Vagina (tissue), 2 donors: ENCODE measurements around the gene ARHGEF16.

Source experiments
- POLR2A ChIP-seq, 2 donors: fragments of 450-650 bp; IDR thresholded peaks; one replicate each; pipeline ENCODE4 v1.6.1; 2017; ENCODE audit warnings: antibody characterized with exemption in 2 of 2, mild to moderate bottlenecking in 2 of 2, moderate library complexity in 2 of 2
- TF ChIP-seq, protein P1 (sequence below), 3 experiments: fragments of 450-650 bp in 2 of 3; fragments of 200-600 bp in 1 of 3; sonication (generic) in 1 of 3; IDR thresholded peaks; one replicate each; pipeline ENCODE4 v1.5.1; 2017 to 2019; ENCODE audit warnings: antibody characterized with exemption in 3 of 3, mild to moderate bottlenecking in 2 of 3, moderate library complexity in 2 of 3

DNA sequence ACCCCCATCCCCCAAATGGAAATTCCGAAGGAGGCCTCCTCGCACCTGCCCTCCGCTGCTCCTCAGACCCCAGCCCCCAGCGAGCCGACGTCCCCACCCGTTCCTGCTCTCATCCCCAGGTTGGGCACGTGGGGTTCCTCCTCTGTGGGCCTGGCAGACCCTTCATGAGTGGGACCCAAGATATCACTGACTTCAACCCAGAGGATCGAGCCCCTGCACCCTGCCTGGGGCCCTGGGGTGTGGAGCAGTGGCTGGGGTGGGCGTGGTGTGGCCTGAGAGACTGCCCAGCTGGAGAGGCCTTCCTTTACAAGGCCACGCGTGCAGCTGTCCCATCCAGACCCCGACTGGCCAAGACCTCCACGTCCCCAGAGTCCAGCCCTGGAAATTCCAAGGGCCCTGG lies 17.6 kb upstream of the ARHGEF16 start:
- TF ChIP-seq, protein P1, sequence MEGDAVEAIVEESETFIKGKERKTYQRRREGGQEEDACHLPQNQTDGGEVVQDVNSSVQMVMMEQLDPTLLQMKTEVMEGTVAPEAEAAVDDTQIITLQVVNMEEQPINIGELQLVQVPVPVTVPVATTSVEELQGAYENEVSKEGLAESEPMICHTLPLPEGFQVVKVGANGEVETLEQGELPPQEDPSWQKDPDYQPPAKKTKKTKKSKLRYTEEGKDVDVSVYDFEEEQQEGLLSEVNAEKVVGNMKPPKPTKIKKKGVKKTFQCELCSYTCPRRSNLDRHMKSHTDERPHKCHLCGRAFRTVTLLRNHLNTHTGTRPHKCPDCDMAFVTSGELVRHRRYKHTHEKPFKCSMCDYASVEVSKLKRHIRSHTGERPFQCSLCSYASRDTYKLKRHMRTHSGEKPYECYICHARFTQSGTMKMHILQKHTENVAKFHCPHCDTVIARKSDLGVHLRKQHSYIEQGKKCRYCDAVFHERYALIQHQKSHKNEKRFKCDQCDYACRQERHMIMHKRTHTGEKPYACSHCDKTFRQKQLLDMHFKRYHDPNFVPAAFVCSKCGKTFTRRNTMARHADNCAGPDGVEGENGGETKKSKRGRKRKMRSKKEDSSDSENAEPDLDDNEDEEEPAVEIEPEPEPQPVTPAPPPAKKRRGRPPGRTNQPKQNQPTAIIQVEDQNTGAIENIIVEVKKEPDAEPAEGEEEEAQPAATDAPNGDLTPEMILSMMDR (IDR thresholded peaks at IDR 0.05) = no peak
- TF ChIP-seq POLR2A (IDR thresholded peaks at IDR 0.05) = no peak
